ENCODE data around the gene SGPP1.

SGPP1 gene

DNA sequence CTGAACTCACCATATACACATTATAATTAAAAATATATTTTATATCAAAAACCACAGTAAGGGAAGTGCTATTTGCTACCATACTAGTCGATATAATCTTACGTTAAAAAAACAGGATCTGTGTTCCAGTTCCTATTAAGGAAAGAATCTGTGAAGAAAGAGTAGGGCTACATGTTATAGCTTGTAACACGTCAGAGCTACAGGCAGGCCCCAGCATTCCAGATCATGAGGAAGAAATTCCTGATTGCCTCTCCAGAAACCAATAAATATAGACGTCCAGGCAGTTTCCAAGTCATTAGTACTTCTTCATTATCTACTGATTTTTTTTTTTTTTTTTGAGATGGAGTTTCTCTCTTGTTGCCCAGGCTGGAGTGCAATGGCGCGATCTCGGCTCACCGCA, 20.6 kb downstream of the SGPP1 start:
- no peak for TF ChIP-seq GATA3 (IDR thresholded peaks at IDR 0.05; ENCODE audit: low read depth, low read length)
- TF ChIP-seq GATA2 (IDR thresholded peaks at IDR 0.05; ENCODE audit: low read depth, low read length) = no peak

DNA sequence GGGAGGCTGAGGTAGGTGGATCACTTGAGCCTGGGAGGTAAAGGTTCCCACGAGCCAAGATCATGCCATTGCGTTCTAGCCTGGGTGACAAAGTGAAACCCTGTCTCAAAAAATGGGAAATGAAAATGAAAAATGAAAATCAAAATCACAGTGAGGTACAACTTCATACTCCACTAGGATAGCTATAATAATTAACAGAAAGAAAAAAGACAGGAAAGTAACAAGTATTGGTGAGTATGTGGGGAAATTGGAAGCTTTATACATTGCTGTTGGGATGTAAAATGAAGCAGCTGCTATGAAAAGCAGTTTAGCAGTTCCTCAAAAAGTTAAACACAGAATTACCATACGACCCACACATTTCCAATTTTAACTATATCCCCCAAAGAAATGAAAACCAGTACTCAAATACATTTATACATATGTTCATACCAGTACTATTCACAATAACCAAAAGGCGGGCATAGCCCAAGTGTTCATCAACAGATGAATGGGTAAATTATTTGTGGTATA, 22.2 kb downstream of the SGPP1 start:
- no peak for TF ChIP-seq GATA3 (IDR thresholded peaks at IDR 0.05; ENCODE audit: low read depth, low read length)
- TF ChIP-seq GATA2 (IDR thresholded peaks at IDR 0.05; ENCODE audit: low read depth, low read length) = no peak

GRCh38 chr14:63701606-63702299, 26.1 kb downstream of the SGPP1 start:
- TF ChIP-seq GATA2 (IDR thresholded peaks at IDR 0.05; ENCODE audit: low read depth, low read length) (no peak), GATA3 (IDR thresholded peaks at IDR 0.05; ENCODE audit: low read depth, low read length) (no peak)

DNA sequence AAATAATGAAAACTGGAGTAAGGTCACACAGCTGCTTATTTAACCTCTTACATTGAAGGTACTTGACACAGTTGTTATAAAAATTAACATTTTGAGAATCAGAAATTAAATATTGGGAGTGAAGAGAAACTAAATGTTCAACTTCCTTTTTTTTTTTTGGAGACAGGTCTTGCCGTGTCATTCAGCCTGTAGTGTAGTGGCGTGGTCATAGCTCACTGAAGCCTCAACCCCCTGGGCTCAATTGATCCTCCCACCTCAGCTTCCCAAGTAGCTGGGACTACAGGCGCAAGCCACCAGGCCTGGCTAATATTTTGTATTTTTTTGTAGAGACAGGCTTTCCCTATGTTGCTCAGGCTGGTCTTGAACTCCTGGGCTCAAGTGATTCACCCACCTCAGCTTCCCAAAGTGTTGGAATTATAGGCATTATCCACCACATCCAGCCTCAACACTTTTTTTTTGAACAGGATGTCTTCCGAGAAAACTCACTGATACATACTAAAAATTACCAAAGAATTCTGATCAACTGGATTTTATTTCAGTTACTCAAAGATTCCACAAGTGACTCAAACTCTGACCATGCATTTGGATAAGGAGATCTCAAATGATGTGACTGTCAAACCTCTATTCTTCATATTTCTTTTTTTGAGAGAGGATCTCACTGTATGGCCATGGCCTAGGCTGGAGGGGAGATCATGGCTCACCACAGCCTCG, 35.4 kb downstream of the SGPP1 start:
- TF ChIP-seq GATA2 (IDR thresholded peaks at IDR 0.05; ENCODE audit: low read depth, low read length) (no peak), GATA3 (IDR thresholded peaks at IDR 0.05; ENCODE audit: low read depth, low read length) (no peak)

DNA sequence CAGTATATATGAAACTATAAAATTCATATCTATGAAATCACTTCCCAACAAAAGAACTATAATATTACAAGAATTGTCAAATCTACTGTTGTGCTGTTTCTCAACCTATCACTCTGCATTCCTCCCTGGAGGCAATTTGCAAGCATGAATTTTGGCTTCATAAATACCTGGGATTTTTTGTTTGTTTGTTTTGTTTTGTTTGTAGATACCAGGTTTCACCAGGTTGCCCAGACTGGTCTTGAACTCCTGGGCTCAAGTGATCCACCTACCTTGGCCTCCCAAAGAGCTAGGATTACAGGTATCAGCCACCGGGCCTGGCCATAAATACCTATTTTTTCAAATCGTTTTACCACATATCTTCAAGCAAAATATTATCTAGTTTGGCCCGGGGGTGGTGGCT, 38.7 kb downstream of the SGPP1 start:
- TF ChIP-seq GATA2 (IDR thresholded peaks at IDR 0.05; ENCODE audit: low read depth, low read length) (no peak), GATA3 (IDR thresholded peaks at IDR 0.05; ENCODE audit: low read depth, low read length) (no peak)

DNA sequence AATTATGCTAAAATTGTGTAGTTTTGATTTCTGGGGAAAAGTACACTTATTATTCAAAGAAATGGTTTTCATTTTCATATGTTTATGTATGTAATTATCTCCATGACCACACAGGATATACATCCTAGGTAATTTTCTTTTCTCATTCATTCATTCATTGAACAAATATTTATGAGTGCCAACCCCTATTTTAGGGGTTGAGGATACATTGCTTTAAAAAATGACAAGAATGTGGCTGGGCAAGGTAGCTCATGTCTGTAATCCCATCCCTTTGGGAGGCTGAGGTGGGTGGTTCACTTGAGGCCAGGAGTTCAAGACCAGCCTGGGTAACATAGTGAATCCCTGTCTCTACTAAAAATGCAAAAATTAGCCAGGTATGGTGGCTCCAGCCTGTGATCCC, 40.9 kb downstream of the SGPP1 start:
- no peak for TF ChIP-seq GATA2 (IDR thresholded peaks at IDR 0.05; ENCODE audit: low read depth, low read length)
- no peak for TF ChIP-seq GATA3 (IDR thresholded peaks at IDR 0.05; ENCODE audit: low read depth, low read length)

DNA sequence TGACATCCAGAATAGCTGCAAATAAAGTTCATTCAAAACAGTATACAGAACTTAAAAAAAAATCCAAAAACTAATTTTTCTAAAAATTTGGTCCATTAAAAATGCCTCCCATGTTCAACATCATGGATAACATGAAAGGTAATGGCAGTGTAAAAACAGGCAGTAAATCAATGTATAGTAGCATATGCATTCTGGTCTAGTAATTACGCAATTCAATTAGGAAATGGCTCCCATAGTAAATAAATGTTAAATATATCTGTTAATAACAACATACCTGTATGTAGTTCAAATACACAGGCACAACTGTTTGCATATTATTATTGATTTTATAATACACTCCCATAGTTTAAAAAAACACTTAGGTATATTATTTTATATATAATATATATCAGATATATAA, 42.5 kb downstream of the SGPP1 start:
- no peak for TF ChIP-seq GATA2 (IDR thresholded peaks at IDR 0.05; ENCODE audit: low read depth, low read length)
- no peak for TF ChIP-seq GATA3 (IDR thresholded peaks at IDR 0.05; ENCODE audit: low read depth, low read length)

DNA sequence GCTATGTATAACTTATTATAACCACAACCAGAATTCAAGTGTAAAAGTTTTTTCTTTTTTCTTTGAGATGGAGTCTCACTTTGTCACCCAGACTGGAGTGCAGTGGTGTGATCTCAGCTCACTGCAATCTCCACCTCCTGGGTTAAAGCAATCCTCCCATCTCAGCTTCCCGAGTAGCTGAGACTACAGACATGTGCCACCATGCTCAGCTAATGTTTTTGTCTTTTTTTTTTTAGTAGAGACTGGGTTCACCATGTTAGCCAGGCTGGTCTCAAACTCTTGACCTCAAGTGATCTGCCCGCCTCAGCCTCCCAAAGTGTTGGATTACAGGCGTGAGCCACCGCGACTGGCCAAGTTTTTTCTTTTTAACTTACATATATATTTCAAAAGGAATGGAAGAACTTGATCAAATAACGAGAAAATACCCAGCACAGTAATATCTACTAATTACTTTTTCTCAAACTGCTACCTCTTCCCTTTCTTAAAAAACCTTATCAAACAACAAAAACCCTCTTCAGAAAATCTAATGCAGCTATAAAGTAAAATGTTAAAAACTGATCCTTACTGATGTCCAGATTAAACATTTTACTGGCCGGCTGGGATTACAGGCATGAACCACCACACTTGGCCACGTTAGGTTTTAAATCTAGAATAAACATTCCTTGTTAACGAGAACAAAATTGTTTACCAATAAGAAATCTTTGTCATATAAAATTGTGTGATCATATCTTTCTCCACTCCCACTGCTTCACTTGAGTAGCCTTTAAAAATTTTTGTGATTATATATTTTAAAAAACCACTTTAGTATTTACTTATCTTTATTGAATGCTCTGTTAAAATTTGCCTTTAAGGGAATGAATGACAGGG, 44.9 kb downstream of the SGPP1 start:
- TF ChIP-seq GATA2 (IDR thresholded peaks at IDR 0.05; ENCODE audit: low read depth, low read length) (no peak), GATA3 (IDR thresholded peaks at IDR 0.05; ENCODE audit: low read depth, low read length) (no peak)

GRCh38 chr14:63678536-63678935, 49.3 kb downstream of the SGPP1 start:
- TF ChIP-seq GATA3 (IDR thresholded peaks at IDR 0.05; ENCODE audit: low read depth, low read length) = no peak
- no peak for TF ChIP-seq GATA2 (IDR thresholded peaks at IDR 0.05; ENCODE audit: low read depth, low read length)

GRCh38 chr14:63677891-63678379, 49.9 kb downstream of the SGPP1 start:
- TF ChIP-seq GATA3 (IDR thresholded peaks at IDR 0.05; ENCODE audit: low read depth, low read length) (no peak), GATA2 (IDR thresholded peaks at IDR 0.05; ENCODE audit: low read depth, low read length) (no peak)

DNA sequence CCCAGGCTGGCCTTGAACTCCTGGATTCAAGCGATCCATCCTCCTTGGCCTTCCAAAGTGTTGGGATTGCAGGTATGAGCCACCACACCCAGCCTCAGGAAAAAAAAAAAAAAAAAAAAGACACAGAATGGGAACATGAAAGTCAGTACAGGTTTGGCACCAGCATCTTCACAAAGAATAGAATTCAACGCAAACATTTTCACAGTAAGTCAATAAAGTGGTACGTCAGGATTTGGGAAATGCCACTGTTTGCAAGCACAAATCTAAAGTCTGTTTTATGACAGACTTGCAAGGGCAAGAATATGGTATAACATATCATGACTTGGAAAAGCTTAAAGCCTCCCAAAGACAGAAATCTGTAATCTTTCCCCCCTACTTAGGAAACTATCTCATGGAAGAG, 51.2 kb downstream of the SGPP1 start:
- TF ChIP-seq GATA2 (IDR thresholded peaks at IDR 0.05; ENCODE audit: low read depth, low read length) = no peak
- no peak for TF ChIP-seq GATA3 (IDR thresholded peaks at IDR 0.05; ENCODE audit: low read depth, low read length)

- TF ChIP-seq GATA3 (IDR thresholded peaks at IDR 0.05; ENCODE audit: low read depth, low read length) = no peak
- no peak for TF ChIP-seq GATA2 (IDR thresholded peaks at IDR 0.05; ENCODE audit: low read depth, low read length)
These were observed 53.9 kb downstream of the SGPP1 start for GRCh38 chr14:63673886-63674497.

DNA sequence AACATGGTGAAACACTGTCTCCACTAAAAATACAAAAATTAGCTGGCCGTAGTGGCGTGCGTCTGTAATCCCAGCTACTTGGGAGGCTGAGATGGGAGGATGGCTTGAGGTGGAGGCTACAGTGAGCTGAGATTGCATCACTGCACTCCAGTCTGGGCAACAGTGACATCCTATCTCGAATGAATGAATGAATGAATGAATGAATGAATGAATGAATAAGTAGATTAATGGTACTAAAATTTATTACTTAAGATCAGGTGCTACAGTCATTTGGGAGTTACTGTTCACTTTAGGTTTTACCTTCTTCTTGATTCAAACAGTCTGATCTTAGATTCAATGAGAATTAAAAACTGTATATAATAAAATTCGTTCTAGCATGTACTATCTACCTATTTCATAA, 54.6 kb downstream of the SGPP1 start:
- TF ChIP-seq GATA2 (IDR thresholded peaks at IDR 0.05; ENCODE audit: low read depth, low read length) = no peak

Data from SH-SY5Y (cell line).